Measurements from ENCODE around the gene ZFAND3. TPM values are rescaled to one million over a fixed set of nuclear protein-coding genes. Genes with fewer than 3 reads are reported as not detected.

The ZFAND3 gene
- polyA plus RNA-seq, 1 of the 3 experiments (the other 2 are of a cell fraction), result 16.7 TPM

- no peaks in the 10 kb centered on the region for H3K27me3 ChIP-seq (ENCODE audit: insufficient read depth)
- H3K9me2 ChIP-seq, result no peaks in the 10 kb centered on the region
- no peak overlapping the region for H3K4me2 ChIP-seq
- ChIA-PET POLR2A (no interaction called here), CTCF (interaction anchor here (1.0 to 1.6 kb wide), 3 partner anchors 8 to 30 kb away, joined by 3 to 5 read pairs (median 3); no protein-coding TSS in a partner anchor)
- no peak overlapping the region for H3K9ac ChIP-seq
- no peak for DNase-seq
- peak overlapping the region in 1 of 2 experiments; percentile 6; a peak in 1 of 4 replicates for H3K27ac ChIP-seq (ENCODE audit: low read depth in 2 of 2, low read length in 1 of 2)
- H3F3A ChIP-seq (replicated peaks; ENCODE audit: insufficient read depth), result peaks cover 17% of the 10 kb centered on the region
- H3K9me3 ChIP-seq, result no peaks in the 10 kb centered on the region
- no peak overlapping the region for H2AFZ ChIP-seq (ENCODE audit: low read depth)
- no peak overlapping the region for H3K4me3 ChIP-seq (ENCODE audit: low read depth in 2 of 2, low read length in 1 of 2)
- no peak for TF ChIP-seq RXRA (IDR thresholded peaks at IDR 0.05; ENCODE audit: borderline replicate concordance, low read depth)
- no peak for TF ChIP-seq EZH2phosphoT487 (IDR thresholded peaks at IDR 0.05; ENCODE audit: borderline replicate concordance, low read depth)
- TF ChIP-seq ZBTB33 (IDR thresholded peaks at IDR 0.05; ENCODE audit: borderline replicate concordance, low read depth), result no peak
- TF ChIP-seq CHD2 (IDR thresholded peaks at IDR 0.05; ENCODE audit: low read length, partially characterized antibody), result no peak
- TF ChIP-seq POLR2AphosphoS5 (IDR thresholded peaks at IDR 0.05; ENCODE audit: low read depth, low read length), result no peak
- no peak for TF ChIP-seq USF2 (IDR thresholded peaks at IDR 0.05; ENCODE audit: borderline replicate concordance, low read depth, low read length)
- TF ChIP-seq NFIC (IDR thresholded peaks at IDR 0.05; ENCODE audit: borderline replicate concordance), result no peak
- TF ChIP-seq NRF1 (IDR thresholded peaks at IDR 0.05; ENCODE audit: low read depth, low read length), result no peak
- TF ChIP-seq FOSL2 (IDR thresholded peaks at IDR 0.05; ENCODE audit: borderline replicate concordance, low read depth), result no peak
- H3K4me1 ChIP-seq (ENCODE audit: control insufficient read depth in 1 of 2, insufficient read depth in 2 of 2, low read depth in 1 of 2, low read length in 1 of 2), result peaks cover 4 to 5% of the 10 kb centered on the region in 2 experiments; a peak in 3 of 4 replicates
- H3K36me3 ChIP-seq (replicated peaks in 1 of 2; ENCODE audit: control insufficient read depth in 1 of 2, insufficient read depth in 2 of 2, low read length in 1 of 2), result peaks cover 0 to 10% of the 10 kb centered on the region in 2 experiments
- H4K20me1 ChIP-seq (ENCODE audit: insufficient read depth), result peaks cover 74% of the 10 kb centered on the region
- peaks cover 96% of the 10 kb centered on the region for H3K79me2 ChIP-seq (ENCODE audit: insufficient read depth)
Observed at GRCh38 chr6:37889486-37889885, 70.0 kb downstream of the ZFAND3 start.

- no peak for DNase-seq
- Histone ChIP-seq H3K27ac (ENCODE audit: low read depth in 2 of 2, low read length in 1 of 2) (no peak overlapping the region), H4K20me1 (ENCODE audit: insufficient read depth) (peaks cover 72% of the 10 kb centered on the region), H3K4me1 (ENCODE audit: control insufficient read depth in 1 of 2, insufficient read depth in 2 of 2, low read depth in 1 of 2, low read length in 1 of 2) (peaks cover 4 to 5% of the 10 kb centered on the region in 2 experiments; a peak in 3 of 4 replicates), H3F3A (replicated peaks; ENCODE audit: insufficient read depth) (peaks cover 27% of the 10 kb centered on the region), H3K9me3 (no peaks in the 10 kb centered on the region), H3K4me2 (no peak overlapping the region), H3K9me2 (no peaks in the 10 kb centered on the region), H3K4me3 (ENCODE audit: low read depth in 2 of 2, low read length in 1 of 2) (no peak overlapping the region), H3K9ac (no peak overlapping the region), H3K36me3 (replicated peaks in 1 of 2; ENCODE audit: control insufficient read depth in 1 of 2, insufficient read depth in 2 of 2, low read length in 1 of 2) (peaks cover 0 to 18% of the 10 kb centered on the region in 2 experiments), H2AFZ (ENCODE audit: low read depth) (no peak overlapping the region), H3K27me3 (ENCODE audit: insufficient read depth) (no peaks in the 10 kb centered on the region), H3K79me2 (ENCODE audit: insufficient read depth) (peaks cover 96% of the 10 kb centered on the region)
- WGBS (ENCODE audit: low lambda C conversion rate), result 81% methylated on average over 5 of the region's 5 CpGs
- CTCF ChIA-PET, result interaction anchor here (2.2 kb wide), 1 partner anchor 11 kb away, joined by 6 read pairs; no protein-coding TSS in a partner anchor
- POLR2A ChIA-PET, result no interaction called here
- no peak for TF ChIP-seq IRF3 (IDR thresholded peaks at IDR 0.05; ENCODE audit: low read depth, low read length)
- no peak for TF ChIP-seq EP300 (IDR thresholded peaks at IDR 0.05; ENCODE audit: borderline replicate concordance in 1 of 2, low read depth in 1 of 2, low read length in 1 of 2)
- no peak for TF ChIP-seq FOXJ3 (CRISPR knock-in tag; IDR thresholded peaks at IDR 0.05)
- TF ChIP-seq TAF1 (IDR thresholded peaks at IDR 0.05; ENCODE audit: borderline replicate concordance, low read depth, low read length), result no peak
- TF ChIP-seq SIN3A (IDR thresholded peaks at IDR 0.05; ENCODE audit: borderline replicate concordance, low read depth, low read length), result no peak
- TF ChIP-seq CTCF (IDR thresholded peaks at IDR 0.05), result no peak
- no peak for TF ChIP-seq NRF1 (IDR thresholded peaks at IDR 0.05; ENCODE audit: low read depth, low read length)
- no peak for TF ChIP-seq TCF12 (IDR thresholded peaks at IDR 0.05)
- no peak for TF ChIP-seq FOSL2 (IDR thresholded peaks at IDR 0.05; ENCODE audit: borderline replicate concordance, low read depth)
- TF ChIP-seq RFX5 (IDR thresholded peaks at IDR 0.05; ENCODE audit: low read length), result no peak
- no peak for TF ChIP-seq GATA2 (CRISPR knock-in tag; IDR thresholded peaks at IDR 0.05)
- TF ChIP-seq POLR2AphosphoS5 (IDR thresholded peaks at IDR 0.05; ENCODE audit: low read depth, low read length), result no peak
- no peak for TF ChIP-seq ZBTB33 (IDR thresholded peaks at IDR 0.05; ENCODE audit: borderline replicate concordance, low read depth)
Observed at GRCh38 chr6:37891072-37891471, 71.5 kb downstream of the ZFAND3 start.

All from SK-N-SH (cell line).